ENCODE data around the gene TPK1. TPM values are rescaled to one million over a fixed set of nuclear protein-coding genes. Genes with fewer than 3 reads are reported as not detected.

The TPK1 gene
- total RNA-seq, 6 donors from 2014 or later = 4.2 to 12.3 (median 9.1) TPM

DNA sequence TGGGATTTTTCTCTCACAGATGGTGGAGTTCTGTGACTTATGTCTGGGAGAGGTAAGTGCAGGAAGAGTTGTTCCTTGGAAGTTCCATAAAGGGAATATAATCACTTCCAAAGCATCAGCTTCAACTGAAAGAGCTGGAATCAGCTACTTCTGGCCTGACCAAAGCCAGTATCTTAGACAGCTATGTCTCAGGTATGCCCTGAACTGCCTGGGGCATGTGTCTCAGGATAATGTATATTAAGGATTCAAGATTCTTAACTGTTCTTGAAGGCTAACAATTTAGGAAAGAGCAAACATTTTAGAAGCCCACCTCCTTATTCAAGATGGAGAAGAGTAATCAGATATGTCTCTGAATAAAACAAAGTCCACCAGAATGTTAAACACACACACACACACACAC, 420.0 kb downstream of the TPK1 start:
- Histone ChIP-seq H3K4me1 (no peaks in the 10 kb centered on the region), H3K36me3 (no peaks in the 10 kb centered on the region), H3K27me3 (no peaks in the 10 kb centered on the region), H3K27ac (no peak overlapping the region), H3K4me3 (no peak overlapping the region), H3K9me3 (no peaks in the 10 kb centered on the region)
- no peak for ATAC-seq (ENCODE audit: low FRiP score in 2 of 2)
- TF ChIP-seq EP300 (IDR thresholded peaks at IDR 0.05) (no peak), POLR2A (IDR thresholded peaks at IDR 0.05) (no peak), CTCF (IDR thresholded peaks at IDR 0.05) (no peak)
- no peak for DNase-seq

DNA sequence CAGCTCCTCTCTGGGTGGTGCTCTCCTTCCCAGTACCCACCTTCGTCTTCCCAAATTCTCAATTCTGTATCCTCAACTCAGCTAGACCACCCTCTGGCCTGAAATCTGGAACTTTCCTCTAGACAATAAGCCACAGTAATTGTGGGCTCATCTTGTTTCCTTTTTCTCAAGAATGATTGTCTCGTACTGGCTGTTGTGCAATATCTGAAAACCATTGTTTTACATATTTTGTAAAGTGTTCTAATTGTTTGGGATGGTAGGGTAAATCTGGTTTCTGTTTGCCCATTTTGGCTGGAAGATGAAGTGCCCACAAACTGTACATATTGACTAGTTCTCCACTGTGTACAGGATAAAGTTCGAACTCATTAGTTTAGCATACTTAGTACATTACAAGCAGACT, 421.0 kb downstream of the TPK1 start:
- H3K9me3 ChIP-seq = no peaks in the 10 kb centered on the region
- no peaks in the 10 kb centered on the region for H3K36me3 ChIP-seq
- ATAC-seq (ENCODE audit: low FRiP score in 2 of 2) = no peak
- no peak for TF ChIP-seq EP300 (IDR thresholded peaks at IDR 0.05)
- TF ChIP-seq CTCF (IDR thresholded peaks at IDR 0.05) = no peak
- TF ChIP-seq POLR2AphosphoS5 (IDR thresholded peaks at IDR 0.05) = no peak
- no peak for TF ChIP-seq POLR2A (IDR thresholded peaks at IDR 0.05)
- H3K27ac ChIP-seq = no peak overlapping the region
- H3K27me3 ChIP-seq = no peaks in the 10 kb centered on the region
- no peak overlapping the region for H3K4me3 ChIP-seq
- 62 to 64% methylated on average over 3 of the region's 3 CpGs for WGBS, 2 donors
- no peak for DNase-seq
- H3K4me1 ChIP-seq = no peaks in the 10 kb centered on the region

DNA sequence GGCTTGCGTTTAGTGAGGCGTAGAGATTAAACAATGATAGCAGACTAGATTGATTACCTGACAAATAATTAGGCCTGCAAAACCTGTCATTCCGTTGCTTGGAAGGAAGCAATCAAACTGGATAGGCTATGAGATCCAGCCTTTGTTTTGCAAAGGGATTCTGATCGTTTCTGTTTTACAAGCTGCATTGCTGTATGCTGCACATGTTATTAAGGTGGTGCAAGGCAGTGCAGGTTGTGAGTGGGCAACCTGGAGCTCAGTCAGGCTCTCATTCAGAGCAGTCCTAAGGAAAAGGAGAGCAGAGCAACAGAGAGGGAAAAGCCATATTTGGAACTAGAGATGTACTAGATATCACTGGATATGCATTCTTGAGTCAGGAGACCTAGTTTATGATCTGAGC, 425.4 kb downstream of the TPK1 start:
- H3K36me3 ChIP-seq = no peaks in the 10 kb centered on the region
- H3K9me3 ChIP-seq = no peaks in the 10 kb centered on the region
- H3K27ac ChIP-seq = no peak overlapping the region
- no peaks in the 10 kb centered on the region for H3K27me3 ChIP-seq
- no peak for TF ChIP-seq POLR2A (IDR thresholded peaks at IDR 0.05)
- TF ChIP-seq POLR2AphosphoS5 (IDR thresholded peaks at IDR 0.05) = no peak
- no peak for TF ChIP-seq CTCF (IDR thresholded peaks at IDR 0.05)
- no peak for TF ChIP-seq EP300 (IDR thresholded peaks at IDR 0.05)
- WGBS, 2 donors = 10 to 29% methylated on average over 4 of the region's 4 CpGs
- H3K4me1 ChIP-seq = no peaks in the 10 kb centered on the region
- ATAC-seq (ENCODE audit: low FRiP score in 2 of 2) = no peak
- H3K4me3 ChIP-seq = no peak overlapping the region
- DNase-seq = no peak

GRCh38 chr7:144408121-144408520, 427.7 kb downstream of the TPK1 start:
- 69 to 80% methylated on average over 3 of the region's 3 CpGs for WGBS, 2 donors

More at GRCh38 chr7:144408121-144408520, 427.7 kb downstream of the TPK1 start:
- H3K36me3 ChIP-seq = no peaks in the 10 kb centered on the region
- H3K27me3 ChIP-seq = no peaks in the 10 kb centered on the region
- TF ChIP-seq POLR2A (IDR thresholded peaks at IDR 0.05) (no peak), EP300 (IDR thresholded peaks at IDR 0.05) (no peak), POLR2AphosphoS5 (IDR thresholded peaks at IDR 0.05) (no peak), CTCF (IDR thresholded peaks at IDR 0.05) (no peak)
- no peak overlapping the region for H3K4me3 ChIP-seq
- no peak overlapping the region for H3K27ac ChIP-seq
- no peaks in the 10 kb centered on the region for H3K9me3 ChIP-seq
- DNase-seq (no peak), ATAC-seq (ENCODE audit: low FRiP score in 2 of 2) (no peak)
- no peaks in the 10 kb centered on the region for H3K4me1 ChIP-seq

Data from upper lobe of left lung (tissue), 6 donors.